Body of pancreas (tissue), 4 donors: ENCODE measurements around the gene ACADSB. TPM values are rescaled to one million over a fixed set of nuclear protein-coding genes. Genes with fewer than 3 reads are reported as not detected.
A peak's percentile ranks its signal among the peaks of the same experiment; 100 is the strongest.

Experiments
- ATAC-seq: fragments of 150-250 bp; one replicate; pipeline ENCODE4 v1.9.1; 2016
- DNase-seq, 4 donors: peaks; one replicate each; pipeline ENCODE4 v3.0.0-alpha.2; 2019
- H3K27ac ChIP-seq, 4 donors: fragments of 200-600 bp; sonication (generic); 1 replicate in 3 of 4; 2 replicates in 1 of 4; pipeline versions ENCODE4 v1.5.1 to v1.6.1; 2016 to 2019; ENCODE audit warnings: mild to moderate bottlenecking in 1 of 4, mixed read lengths in 1 of 4, moderate library complexity in 1 of 4
- H3K27me3 ChIP-seq, 2 donors: fragments of 200-600 bp; sonication (generic); one replicate each; pipeline ENCODE4 v1.6.0; 2016; ENCODE audit warnings: mild to moderate bottlenecking in 1 of 2
- H3K36me3 ChIP-seq, 2 donors: fragments of 200-600 bp; sonication (generic); replicated peaks in 1 of 2; 2 replicates each; pipeline ENCODE4 v1.5.1; 2016; ENCODE audit warnings: low read depth in 2 of 2; ENCODE audit not compliant: insufficient read depth in 1 of 2
- H3K4me1 ChIP-seq: fragments of 200-600 bp; sonication (generic); one replicate; pipeline ENCODE4 v1.6.0; 2016
- H3K4me3 ChIP-seq, 2 donors: fragments of 200-600 bp; sonication (generic); 1 replicate in 1 of 2; 2 replicates in 1 of 2; pipeline ENCODE4 v1.5.1; 2016 to 2019
- H3K9me3 ChIP-seq, 3 donors: fragments of 200-600 bp; sonication (generic); 1 replicate in 2 of 3; 2 replicates in 1 of 3; pipeline ENCODE4 v1.5.1; 2016
- CTCF ChIP-seq, 7 experiments: fragments of 450-650 bp in 4 of 7; fragments of 200-600 bp in 3 of 7; sonication (generic) in 3 of 7; IDR thresholded peaks; one replicate each; pipeline ENCODE4 v1.5.1; 2016 to 2019; ENCODE audit warnings: antibody characterized with exemption in 7 of 7
- POLR2A ChIP-seq, 3 donors: fragments of 450-650 bp; IDR thresholded peaks; one replicate each; pipeline ENCODE4 v1.6.1; 2016; ENCODE audit warnings: antibody characterized with exemption in 3 of 3, mild to moderate bottlenecking in 2 of 3
- WGBS, 2 donors: methylation state at CpG; one replicate each; pipeline ENCODE4 v1.1.5; 2017; 5-methylcytosine and 5-hydroxymethylcytosine counted together
- intact Hi-C: fragments of 100-400 bp; cut with DNase I; formaldehyde crosslinking; loops from one replicate; pipeline ENCODE4 v1.15.1; 2023
- total RNA-seq, 2 donors: library from RNA; depleted of rRNA; stranded (reverse); fragments of >200 nt; gene quantifications; one replicate each; pipeline ENCODE4 v1.1.0, GENCODE V29; 2016

ACADSB gene
- 10 to 100 TPM; 13.8 to 21.8 TPM for total RNA-seq

DNA sequence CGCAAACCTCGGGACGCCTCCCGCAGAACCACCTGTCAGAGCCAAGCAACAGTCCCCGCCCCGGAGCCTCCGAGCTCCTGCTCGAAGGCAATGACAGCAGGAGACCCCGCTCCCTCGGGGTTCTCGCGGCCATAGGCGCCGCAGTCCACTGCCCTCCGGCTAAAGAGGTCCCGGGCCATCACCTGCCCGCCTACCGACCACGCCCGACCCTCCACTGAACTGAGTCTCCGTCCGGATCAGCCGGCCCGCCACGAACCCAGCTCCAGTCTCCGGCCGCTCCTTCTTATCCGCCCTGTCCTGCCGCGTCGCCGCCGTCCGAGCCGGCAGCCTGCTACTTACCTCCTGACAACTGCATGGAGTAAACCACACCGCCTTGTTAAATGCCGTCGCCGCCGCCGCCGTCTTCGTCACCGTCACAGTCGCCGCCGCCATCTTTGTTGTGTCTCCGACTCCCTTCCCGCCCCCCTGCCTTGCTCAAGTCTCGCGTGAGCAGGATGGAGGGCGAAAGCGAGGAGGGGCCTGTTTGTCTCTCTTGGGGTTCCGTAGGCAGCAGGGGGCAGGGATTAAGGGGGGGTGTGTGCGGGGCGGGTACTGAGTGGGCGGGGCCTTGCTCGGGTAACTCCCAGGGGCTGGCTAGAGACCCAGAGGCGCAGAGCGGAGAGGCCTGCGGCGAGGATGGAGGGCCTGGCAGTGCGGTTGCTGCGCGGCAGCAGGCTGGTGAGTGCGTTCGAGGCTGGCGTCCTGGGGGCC, at the start of gene ACADSB, which contains the start of gene IKZF5:
Gene ACADSB, plus strand, starts transcription at position 652 of the 750 bp plus-strand sequence. Its CDS starts 24 bp downstream, at position 676.
Gene IKZF5, minus strand, starts transcription at position 441 of the 750 bp plus-strand sequence. CDS start 10,170 bp downstream, outside the sequence.
- Histone ChIP-seq H3K9me3 (no peaks in the 10 kb centered on the region), H3K4me3 (peak within 1 kb of the TSS; percentile 95 to 96), H3K27me3 (no peaks in the 10 kb centered on the region), H3K36me3 (no peaks in the 10 kb centered on the region), H3K27ac (peak within 1 kb of the TSS; percentile 80 to 95 (median 91)), H3K4me1 (peaks cover 58% of the 10 kb centered on the region)
- DNase-seq, result peak; percentile 96 to 98 (median 97)
- WGBS, 2 donors, result 0% methylated on average over 2 to 68 of the region's 68 CpGs
- ATAC-seq, result peak; percentile 97
- intact Hi-C loops, result no loop called here
- TF ChIP-seq CTCF (IDR thresholded peaks at IDR 0.05), result peak in 1 of 7 experiments; percentile 6
- peak; percentile 91 to 95 (median 94) for TF ChIP-seq POLR2A (IDR thresholded peaks at IDR 0.05)

DNA sequence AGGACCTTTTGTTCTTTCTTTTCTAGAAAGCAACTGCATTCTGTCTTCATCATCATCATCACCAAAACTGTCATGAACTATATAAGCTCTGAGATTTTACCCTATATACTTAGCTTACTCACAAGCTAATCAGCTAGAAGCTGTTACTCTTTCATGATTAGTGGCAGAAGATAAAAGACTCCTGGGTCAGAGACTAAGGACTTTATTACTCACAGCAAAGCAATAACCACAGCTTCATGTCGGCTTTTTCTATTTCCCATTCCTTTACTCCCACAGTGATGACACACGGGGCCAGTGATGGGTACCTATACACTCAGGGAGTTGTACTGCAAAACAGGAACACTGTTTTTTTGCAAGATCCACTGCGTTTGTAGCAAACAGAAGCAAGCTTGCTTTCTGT, 46.4 kb upstream of the ACADSB start:
- intact Hi-C loops, result no loop called here
- DNase-seq, result no peak
- ATAC-seq, result no peak
- H3K27ac ChIP-seq, result no peak overlapping the region
- H3K4me3 ChIP-seq, result no peak overlapping the region
- H3K36me3 ChIP-seq, result no peaks in the 10 kb centered on the region
- WGBS, 2 donors, result 49 to 72% methylated on average over 3 of the region's 3 CpGs
- TF ChIP-seq POLR2A (IDR thresholded peaks at IDR 0.05) (no peak), CTCF (IDR thresholded peaks at IDR 0.05) (no peak)
- H3K4me1 ChIP-seq, result no peaks in the 10 kb centered on the region
- H3K27me3 ChIP-seq, result no peaks in the 10 kb centered on the region
- no peaks in the 10 kb centered on the region for H3K9me3 ChIP-seq

GRCh38 chr10:122966879-122967278, 41.9 kb upstream of the ACADSB start:
- H3K9me3 ChIP-seq, result no peaks in the 10 kb centered on the region
- H3K4me1 ChIP-seq, result no peaks in the 10 kb centered on the region
- ATAC-seq (no peak), DNase-seq (no peak)
- H3K36me3 ChIP-seq, result no peaks in the 10 kb centered on the region
- intact Hi-C loops, result no loop called here
- no peak overlapping the region for H3K4me3 ChIP-seq
- no peaks in the 10 kb centered on the region for H3K27me3 ChIP-seq
- TF ChIP-seq CTCF (IDR thresholded peaks at IDR 0.05) (no peak), POLR2A (IDR thresholded peaks at IDR 0.05) (no peak)
- H3K27ac ChIP-seq, result no peak overlapping the region

DNA sequence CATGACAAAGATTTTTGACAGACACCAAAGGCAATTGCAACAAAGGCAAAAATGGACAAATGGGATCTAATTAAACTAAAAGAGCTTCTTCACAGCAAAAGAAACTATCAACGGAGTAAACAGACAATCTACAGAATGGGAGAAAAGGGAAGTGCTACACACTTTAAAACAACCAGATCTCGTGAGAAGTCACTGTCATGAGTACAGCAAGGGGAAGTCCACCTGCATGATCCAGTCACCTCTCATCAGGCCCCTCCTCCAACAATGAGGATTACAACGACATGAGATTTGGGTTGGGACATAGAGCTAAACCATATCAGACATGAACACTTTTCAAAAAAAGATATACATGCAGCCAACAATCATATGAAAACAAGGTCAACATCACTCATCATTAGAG, 40.1 kb upstream of the ACADSB start:
- no peak for DNase-seq
- H3K9me3 ChIP-seq, result no peaks in the 10 kb centered on the region
- 80% methylated on average over 3 of the region's 3 CpGs for WGBS, 2 donors

More for the DNA sequence above, 40.1 kb upstream of the ACADSB start:
- ATAC-seq, result no peak
- TF ChIP-seq POLR2A (IDR thresholded peaks at IDR 0.05) (no peak), CTCF (IDR thresholded peaks at IDR 0.05) (no peak)
- Histone ChIP-seq H3K36me3 (no peaks in the 10 kb centered on the region), H3K27me3 (no peaks in the 10 kb centered on the region), H3K4me3 (no peak overlapping the region), H3K4me1 (no peaks in the 10 kb centered on the region), H3K27ac (no peak overlapping the region)
- intact Hi-C loops, result no loop called here
